Upper lobe of left lung (tissue), 4 donors: Measurements from ENCODE around the gene SCARB2.

Experiments
- POLR2A ChIP-seq, 4 donors: fragments of 450-650 bp; IDR thresholded peaks; one replicate each; pipeline ENCODE4 v1.5.1; 2016 to 2017; ENCODE audit warnings: antibody characterized with exemption in 4 of 4, mild to moderate bottlenecking in 2 of 4
- POLR2AphosphoS5 ChIP-seq, 2 donors: sonication (generic); formaldehyde crosslinking; IDR thresholded peaks; one replicate each; pipeline ENCODE4 v1.5.1; 2017; ENCODE audit warnings: antibody characterized with exemption in 2 of 2
- TF ChIP-seq, protein P1 (sequence below), 6 experiments: fragments of 450-650 bp in 4 of 6; fragments of 200-600 bp in 2 of 6; sonication (generic) in 2 of 6; IDR thresholded peaks; one replicate each; pipeline ENCODE4 v1.5.1; 2016 to 2019; ENCODE audit warnings: antibody characterized with exemption in 6 of 6

DNA sequence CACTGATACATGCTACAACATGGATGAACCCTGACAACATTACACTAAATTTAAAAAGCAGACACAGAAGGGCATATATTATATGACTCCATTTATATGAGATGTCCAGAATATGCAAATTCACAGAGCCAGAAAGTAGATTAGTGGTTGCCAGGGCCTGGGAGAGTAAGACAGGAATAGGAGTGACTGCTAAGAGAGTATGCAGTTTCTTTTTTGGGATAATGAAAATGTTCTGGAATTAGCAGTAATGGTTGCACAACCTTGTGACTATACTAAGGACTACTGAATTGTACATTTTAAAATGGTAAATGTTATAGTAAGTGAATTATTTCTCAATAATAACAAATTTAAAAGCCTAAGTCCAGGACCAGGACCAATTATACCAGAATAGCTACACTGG, 35.9 kb downstream of the SCARB2 start:
- TF ChIP-seq POLR2AphosphoS5 (IDR thresholded peaks at IDR 0.05) (no peak), POLR2A (IDR thresholded peaks at IDR 0.05) (no peak)
- TF ChIP-seq, protein P1, sequence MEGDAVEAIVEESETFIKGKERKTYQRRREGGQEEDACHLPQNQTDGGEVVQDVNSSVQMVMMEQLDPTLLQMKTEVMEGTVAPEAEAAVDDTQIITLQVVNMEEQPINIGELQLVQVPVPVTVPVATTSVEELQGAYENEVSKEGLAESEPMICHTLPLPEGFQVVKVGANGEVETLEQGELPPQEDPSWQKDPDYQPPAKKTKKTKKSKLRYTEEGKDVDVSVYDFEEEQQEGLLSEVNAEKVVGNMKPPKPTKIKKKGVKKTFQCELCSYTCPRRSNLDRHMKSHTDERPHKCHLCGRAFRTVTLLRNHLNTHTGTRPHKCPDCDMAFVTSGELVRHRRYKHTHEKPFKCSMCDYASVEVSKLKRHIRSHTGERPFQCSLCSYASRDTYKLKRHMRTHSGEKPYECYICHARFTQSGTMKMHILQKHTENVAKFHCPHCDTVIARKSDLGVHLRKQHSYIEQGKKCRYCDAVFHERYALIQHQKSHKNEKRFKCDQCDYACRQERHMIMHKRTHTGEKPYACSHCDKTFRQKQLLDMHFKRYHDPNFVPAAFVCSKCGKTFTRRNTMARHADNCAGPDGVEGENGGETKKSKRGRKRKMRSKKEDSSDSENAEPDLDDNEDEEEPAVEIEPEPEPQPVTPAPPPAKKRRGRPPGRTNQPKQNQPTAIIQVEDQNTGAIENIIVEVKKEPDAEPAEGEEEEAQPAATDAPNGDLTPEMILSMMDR (IDR thresholded peaks at IDR 0.05), result no peak
